Measurements from ENCODE around the gene NDE1.

Gene NDE1

GRCh38 chr16:15771694-15772093, 121.6 kb downstream of the NDE1 start:
- TF ChIP-seq CTCF (IDR thresholded peaks at IDR 0.05; ENCODE audit: insufficient read depth, low read length, poor library complexity, severe bottlenecking) (no peak), EZH2phosphoT487 (conservative IDR thresholded peaks at IDR 0.05; ENCODE audit: low read length) (no peak)
- Histone ChIP-seq H3K79me2 (ENCODE audit: insufficient read depth, low read length) (no peaks in the 10 kb centered on the region), H3K27ac (ENCODE audit: low read depth, low read length) (no peak overlapping the region), H3K4me3 (ENCODE audit: insufficient read depth, low read length, poor library complexity, severe bottlenecking) (no peak overlapping the region), H3F3A (ENCODE audit: insufficient read depth) (no peaks in the 10 kb centered on the region), H3K27me3 (ENCODE audit: low read length) (no peaks in the 10 kb centered on the region), H3K36me3 (ENCODE audit: low read length) (no peaks in the 10 kb centered on the region), H3K9me2 (replicated peaks; ENCODE audit: insufficient read depth, low read length) (no peaks in the 10 kb centered on the region), H3K9me3 (ENCODE audit: insufficient read depth, low read length) (no peaks in the 10 kb centered on the region), H3K9ac (ENCODE audit: low read length) (no peak overlapping the region), H4K20me1 (ENCODE audit: low read depth, low read length) (no peaks in the 10 kb centered on the region), H2AFZ (ENCODE audit: low read depth, low read length, severe bottlenecking) (no peak overlapping the region), H3K4me2 (ENCODE audit: low read depth, low read length, poor library complexity, severe bottlenecking) (no peak overlapping the region)

DNA sequence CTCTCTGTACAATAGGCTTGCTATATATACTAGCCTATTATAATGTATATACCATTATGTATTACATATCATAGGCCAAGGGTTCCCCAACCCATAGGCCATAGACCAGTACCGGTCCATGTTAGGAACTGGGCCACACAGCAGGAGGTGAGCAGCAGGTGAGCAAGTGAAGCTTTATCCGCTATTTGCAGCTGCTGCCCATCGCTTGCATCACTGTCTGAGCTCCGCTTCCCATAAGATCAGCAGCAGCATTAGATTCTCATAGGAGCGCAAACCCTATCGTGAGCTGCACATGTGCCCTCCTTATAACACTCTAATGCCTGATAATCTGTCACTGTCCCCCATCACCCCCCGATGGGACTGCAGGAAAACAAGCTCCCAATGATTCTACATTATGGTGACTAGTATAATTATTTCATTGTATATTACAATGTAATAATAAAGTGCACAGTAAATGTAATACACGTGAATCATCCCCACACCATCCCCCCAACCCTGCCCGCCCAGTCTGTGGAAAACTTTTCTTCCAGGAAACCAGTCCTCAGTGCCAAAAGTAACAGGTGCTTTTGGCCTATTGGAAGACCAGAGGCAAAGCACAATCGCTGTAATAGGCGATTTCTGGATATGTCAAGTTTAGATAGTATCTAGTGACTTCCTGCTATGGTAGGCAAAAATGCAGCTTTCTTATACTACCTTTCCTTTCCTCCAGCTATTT, 122.7 kb downstream of the NDE1 start:
- TF ChIP-seq CTCF (IDR thresholded peaks at IDR 0.05; ENCODE audit: insufficient read depth, low read length, poor library complexity, severe bottlenecking) = no peak
- TF ChIP-seq EZH2phosphoT487 (conservative IDR thresholded peaks at IDR 0.05; ENCODE audit: low read length) = no peak
- no peak overlapping the region for H3K4me3 ChIP-seq (ENCODE audit: insufficient read depth, low read length, poor library complexity, severe bottlenecking)
- H3K9me2 ChIP-seq (replicated peaks; ENCODE audit: insufficient read depth, low read length) = no peaks in the 10 kb centered on the region
- no peaks in the 10 kb centered on the region for H3K27me3 ChIP-seq (ENCODE audit: low read length)
- H4K20me1 ChIP-seq (ENCODE audit: low read depth, low read length) = no peaks in the 10 kb centered on the region
- no peak overlapping the region for H3K9ac ChIP-seq (ENCODE audit: low read length)
- H3K27ac ChIP-seq (ENCODE audit: low read depth, low read length) = no peak overlapping the region
- H3K4me2 ChIP-seq (ENCODE audit: low read depth, low read length, poor library complexity, severe bottlenecking) = no peak overlapping the region
- no peaks in the 10 kb centered on the region for H3F3A ChIP-seq (ENCODE audit: insufficient read depth)
- H3K9me3 ChIP-seq (ENCODE audit: insufficient read depth, low read length) = no peaks in the 10 kb centered on the region
- no peaks in the 10 kb centered on the region for H3K79me2 ChIP-seq (ENCODE audit: insufficient read depth, low read length)
- H3K36me3 ChIP-seq (ENCODE audit: low read length) = no peaks in the 10 kb centered on the region
- no peak overlapping the region for H2AFZ ChIP-seq (ENCODE audit: low read depth, low read length, severe bottlenecking)

DNA sequence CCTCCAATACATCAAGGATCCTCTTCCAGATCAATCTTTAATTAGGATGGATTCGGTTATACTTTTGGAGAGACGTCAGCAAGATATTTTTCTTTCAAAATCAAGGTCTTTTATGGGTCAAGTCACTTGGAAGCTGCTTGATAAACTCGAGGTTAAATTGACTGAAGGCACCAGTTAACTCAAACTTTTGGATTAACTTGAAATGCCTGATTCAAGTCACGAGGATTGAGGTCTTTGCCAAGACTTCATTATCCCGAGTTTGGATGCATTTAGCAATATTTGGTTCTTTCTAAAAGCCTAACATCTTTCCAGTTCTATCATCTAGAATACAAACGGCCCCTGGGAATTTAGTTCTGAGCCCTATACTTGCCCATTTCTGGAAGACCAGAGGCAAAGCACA, 123.9 kb downstream of the NDE1 start:
- H4K20me1 ChIP-seq (ENCODE audit: low read depth, low read length) = no peaks in the 10 kb centered on the region
- H3K4me3 ChIP-seq (ENCODE audit: insufficient read depth, low read length, poor library complexity, severe bottlenecking) = no peak overlapping the region
- no peaks in the 10 kb centered on the region for H3K9me2 ChIP-seq (replicated peaks; ENCODE audit: insufficient read depth, low read length)
- H3K27me3 ChIP-seq (ENCODE audit: low read length) = no peaks in the 10 kb centered on the region
- no peak overlapping the region for H3K9ac ChIP-seq (ENCODE audit: low read length)
- no peak overlapping the region for H2AFZ ChIP-seq (ENCODE audit: low read depth, low read length, severe bottlenecking)
- no peaks in the 10 kb centered on the region for H3K36me3 ChIP-seq (ENCODE audit: low read length)
- H3K9me3 ChIP-seq (ENCODE audit: insufficient read depth, low read length) = no peaks in the 10 kb centered on the region
- H3K79me2 ChIP-seq (ENCODE audit: insufficient read depth, low read length) = no peaks in the 10 kb centered on the region
- no peak overlapping the region for H3K27ac ChIP-seq (ENCODE audit: low read depth, low read length)
- TF ChIP-seq EZH2phosphoT487 (conservative IDR thresholded peaks at IDR 0.05; ENCODE audit: low read length) (no peak), CTCF (IDR thresholded peaks at IDR 0.05; ENCODE audit: insufficient read depth, low read length, poor library complexity, severe bottlenecking) (no peak)
- H3K4me2 ChIP-seq (ENCODE audit: low read depth, low read length, poor library complexity, severe bottlenecking) = no peak overlapping the region
- H3F3A ChIP-seq (ENCODE audit: insufficient read depth) = no peaks in the 10 kb centered on the region
